ENCODE results near the gene IVD. TPM values are rescaled to one million over a fixed set of nuclear protein-coding genes. Genes with fewer than 3 reads are reported as not detected.
A peak's percentile ranks its signal among the peaks of the same experiment; 100 is the strongest.

Gene IVD
- total and polyA plus RNA-seq, 2 donors (not counting 1 experiment from before 2014, with no cell fraction given), result 41.7 to 106 TPM

GRCh38 chr15:40470423-40471104 lies 65.0 kb downstream of the IVD start, which contains the start of gene CHST14:
Gene CHST14 (plus strand): TSS chr15:40470984. CDS start chr15:40471214, 230 bp downstream.
- CTCF ChIA-PET, result interaction anchor here (1.5 kb wide), 1 partner anchor 18 kb away, joined by 5 read pairs; no protein-coding TSS in a partner anchor
- Mint-ChIP-seq H3K27me3 (no peaks in the 10 kb centered on the region), H3K27ac (peak within 1 kb of the TSS; percentile 95), H3K4me1 (peaks cover 15% of the 10 kb centered on the region), H3K4me3 (peak within 1 kb of the TSS; percentile 94), H3K9me3 (ENCODE audit: insufficient read depth) (no peaks in the 10 kb centered on the region)
- Histone ChIP-seq H4K20me1 (ENCODE audit: control insufficient read depth, insufficient read depth, low read length, poor library complexity, severe bottlenecking) (no peaks in the 10 kb centered on the region), H3K27ac (ENCODE audit: low read length in 2 of 2) (peak within 1 kb of the TSS; percentile 73 to 76), H3K4me1 (ENCODE audit: control insufficient read depth in 2 of 2, insufficient read depth in 2 of 2, low read length in 2 of 2) (peaks cover 6 to 18% of the 10 kb centered on the region in 2 donors), H3K9me3 (ENCODE audit: control extremely low read depth in 1 of 3, control insufficient read depth in 2 of 3, insufficient read depth in 1 of 3, low read length in 2 of 3) (no peaks in the 10 kb centered on the region), H3K4me3 (ENCODE audit: control extremely low read depth in 1 of 5, extremely low read depth in 1 of 5, insufficient read depth in 1 of 5, low read depth in 2 of 5, low read length in 4 of 5) (peak within 1 kb of the TSS; percentile 53 to 84 (median 79)), H2AFZ (ENCODE audit: insufficient read depth, low read depth, low read length, poor library complexity, severe bottlenecking) (peak within 1 kb of the TSS; percentile 90), H3K79me2 (ENCODE audit: control insufficient read depth, insufficient read depth, low read length) (peaks cover 3% of the 10 kb centered on the region), H3K4me2 (replicated peaks; ENCODE audit: low read depth, low read length, poor library complexity, severe bottlenecking) (peak within 1 kb of the TSS; percentile 99), H3K27me3 (replicated peaks in 1 of 4; ENCODE audit: control extremely low read depth in 1 of 4, control insufficient read depth in 3 of 4, insufficient read depth in 4 of 4, low read length in 3 of 4) (no peaks in the 10 kb centered on the region), H3K9ac (ENCODE audit: low read length) (peak within 1 kb of the TSS; percentile 94), H3K36me3 (replicated peaks in 1 of 2; ENCODE audit: control extremely low read depth in 1 of 2, control insufficient read depth in 1 of 2, extremely low read depth in 1 of 2, insufficient read depth in 2 of 2, low read length in 1 of 2) (peaks cover 0 to 16% of the 10 kb centered on the region in 2 experiments)
- POLR2A ChIA-PET, result interaction anchor here (0.6 kb wide), 1 partner anchor 232 kb away, joined by 3 read pairs; no protein-coding TSS in a partner anchor
- no peak for TF ChIP-seq EZH2 (IDR thresholded peaks at IDR 0.05; ENCODE audit: borderline replicate concordance, insufficient read depth, low read depth, low read length, poor library complexity, severe bottlenecking)
- intact Hi-C loops (cut with micrococcal nuclease), result loop anchor here (1.0 to 2.0 kb wide), 3 partner anchors 30 to 66 kb away; partner anchors contain the start of genes BAHD1 and IVD
- 10% methylated on average over 42 of the region's 52 CpGs for WGBS (ENCODE audit: insufficient coverage)
- peak; percentile 87 for ATAC-seq (ENCODE audit: low read depth)
- DNase-seq, result peak; percentile 69

Other genes with a start within 250 kb of the IVD start
- gene BUB1B, start 244.7 kb upstream of the IVD start, total RNA-seq, result 2.9 and 4.4 TPM in 2 replicates
- gene BUB1B, start 244.7 kb upstream of the IVD start, polyA plus RNA-seq, result 0.70 and 0.78 TPM in 2 replicates
- 0.80 and 1.2 TPM in 2 replicates for gene PAK6, start 166.7 kb upstream of the IVD start, total RNA-seq
- gene PAK6, start 166.7 kb upstream of the IVD start, polyA plus RNA-seq, result 0.45 and 0.76 TPM in 2 replicates
- 0.25 and 0.44 TPM in 2 replicates for gene ANKRD63, start 122.7 kb upstream of the IVD start, total RNA-seq
- gene ANKRD63, start 122.7 kb upstream of the IVD start, polyA plus RNA-seq, result not detected in 2 replicates
- 155 and 166 TPM in 2 replicates for gene PLCB2, start 97.9 kb upstream of the IVD start, total RNA-seq
- 312 and 336 TPM in 2 replicates for gene PLCB2, start 97.9 kb upstream of the IVD start, polyA plus RNA-seq
- 5.3 and 7.0 TPM in 2 replicates for gene INAFM2, start 82.1 kb upstream of the IVD start, total RNA-seq
- 1.8 and 3.0 TPM in 2 replicates for gene INAFM2, start 82.1 kb upstream of the IVD start, polyA plus RNA-seq
- gene CCDC9B, start 64.9 kb upstream of the IVD start, total RNA-seq, result 1.6 and 2.8 TPM in 2 replicates
- 1.1 and 2.4 TPM in 2 replicates for gene CCDC9B, start 64.9 kb upstream of the IVD start, polyA plus RNA-seq
- gene PHGR1, start 54.8 kb upstream of the IVD start, total RNA-seq, result not detected in 2 replicates
- gene PHGR1, start 54.8 kb upstream of the IVD start, polyA plus RNA-seq, result not detected in 2 replicates
- gene DISP2, start 47.6 kb upstream of the IVD start, total RNA-seq, result 0.15 and 0.71 TPM in 2 replicates
- gene DISP2, start 47.6 kb upstream of the IVD start, polyA plus RNA-seq, result 0.13 and 0.43 TPM in 2 replicates
- gene KNSTRN, start 23.1 kb upstream of the IVD start, total RNA-seq, result 12.6 and 14.0 TPM in 2 replicates
- 4.0 and 4.3 TPM in 2 replicates for gene KNSTRN, start 23.1 kb upstream of the IVD start, polyA plus RNA-seq
- 34.7 and 34.8 TPM in 2 replicates for gene BAHD1, start 35.2 kb downstream of the IVD start, total RNA-seq
- 12.2 and 15.0 TPM in 2 replicates for gene BAHD1, start 35.2 kb downstream of the IVD start, polyA plus RNA-seq
- 14.7 and 16.7 TPM in 2 replicates for gene CHST14, start 65.2 kb downstream of the IVD start, total RNA-seq
- 3.9 and 5.7 TPM in 2 replicates for gene CHST14, start 65.2 kb downstream of the IVD start, polyA plus RNA-seq
- 76.6 and 78.4 TPM in 2 replicates for gene CCDC32, start 159.2 kb downstream of the IVD start, total RNA-seq
- gene CCDC32, start 159.2 kb downstream of the IVD start, polyA plus RNA-seq, result 24.0 and 29.5 TPM in 2 replicates
- gene RPUSD2, start 163.5 kb downstream of the IVD start, total RNA-seq, result 21.1 and 22.8 TPM in 2 replicates
- gene RPUSD2, start 163.5 kb downstream of the IVD start, polyA plus RNA-seq, result 5.0 and 9.8 TPM in 2 replicates
- gene KNL1, start 188.5 kb downstream of the IVD start, total RNA-seq, result 3.7 and 4.0 TPM in 2 replicates
- 0.91 and 1.7 TPM in 2 replicates for gene KNL1, start 188.5 kb downstream of the IVD start, polyA plus RNA-seq